GM10266 (cell line): ENCODE measurements around the gene IL34.

ENCODE experiments used
- DNase-seq: peaks from one replicate; pipeline ENCODE4 v3.0.0; 2012; ENCODE audit errors: extremely low spot score
- TF ChIP-seq, protein P1 (sequence below): IDR thresholded peaks from 2 replicates; pipeline ENCODE4 v1.5.1; 2012; ENCODE audit warnings: mild to moderate bottlenecking, low read depth; ENCODE audit not compliant: control insufficient read depth, insufficient read depth; ENCODE audit errors: missing control alignments

The IL34 gene

DNA sequence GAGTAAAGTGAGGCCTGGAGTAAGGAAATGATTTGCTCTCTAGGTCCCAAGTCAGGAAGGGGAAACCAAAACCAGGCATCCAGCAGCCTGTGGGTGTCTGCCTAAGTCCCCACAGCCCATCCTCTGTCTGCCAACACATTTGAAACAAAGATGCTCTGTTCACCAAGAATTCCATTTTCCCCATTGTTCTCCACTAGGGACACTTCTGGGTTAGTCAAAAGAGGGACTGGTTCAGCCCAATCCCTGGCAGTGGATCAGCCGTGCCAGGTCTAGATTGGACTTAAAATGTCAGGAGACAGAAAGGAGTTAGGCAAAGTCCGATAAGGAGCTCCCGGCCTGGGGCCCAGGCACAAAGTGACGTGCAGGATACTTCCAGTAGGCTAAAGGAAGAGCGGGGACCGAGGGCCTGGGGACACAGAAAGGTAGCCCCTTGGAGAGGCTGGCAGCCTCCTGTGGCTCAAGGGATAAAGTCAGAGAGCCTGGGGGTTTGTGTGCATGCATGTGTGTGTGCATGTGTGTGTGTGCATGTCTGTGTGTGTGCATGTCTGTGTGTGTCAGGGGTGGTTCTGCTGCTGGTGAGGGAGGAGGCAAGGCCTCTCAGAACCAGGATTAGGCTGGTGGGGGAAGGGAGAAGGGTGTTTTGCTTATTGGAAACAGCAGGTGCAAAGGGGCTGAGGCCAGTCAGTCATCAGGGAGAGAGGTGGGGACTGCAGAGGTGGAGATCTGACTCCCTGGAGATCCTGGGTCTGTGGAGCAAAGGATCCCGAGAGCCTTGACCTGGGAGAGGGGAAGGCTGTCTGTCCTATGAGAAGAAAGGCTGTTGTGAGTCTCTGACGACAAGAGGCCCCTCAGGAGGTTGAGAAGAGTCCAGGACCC is 41.7 kb upstream of the IL34 start:
- TF ChIP-seq, protein P1, sequence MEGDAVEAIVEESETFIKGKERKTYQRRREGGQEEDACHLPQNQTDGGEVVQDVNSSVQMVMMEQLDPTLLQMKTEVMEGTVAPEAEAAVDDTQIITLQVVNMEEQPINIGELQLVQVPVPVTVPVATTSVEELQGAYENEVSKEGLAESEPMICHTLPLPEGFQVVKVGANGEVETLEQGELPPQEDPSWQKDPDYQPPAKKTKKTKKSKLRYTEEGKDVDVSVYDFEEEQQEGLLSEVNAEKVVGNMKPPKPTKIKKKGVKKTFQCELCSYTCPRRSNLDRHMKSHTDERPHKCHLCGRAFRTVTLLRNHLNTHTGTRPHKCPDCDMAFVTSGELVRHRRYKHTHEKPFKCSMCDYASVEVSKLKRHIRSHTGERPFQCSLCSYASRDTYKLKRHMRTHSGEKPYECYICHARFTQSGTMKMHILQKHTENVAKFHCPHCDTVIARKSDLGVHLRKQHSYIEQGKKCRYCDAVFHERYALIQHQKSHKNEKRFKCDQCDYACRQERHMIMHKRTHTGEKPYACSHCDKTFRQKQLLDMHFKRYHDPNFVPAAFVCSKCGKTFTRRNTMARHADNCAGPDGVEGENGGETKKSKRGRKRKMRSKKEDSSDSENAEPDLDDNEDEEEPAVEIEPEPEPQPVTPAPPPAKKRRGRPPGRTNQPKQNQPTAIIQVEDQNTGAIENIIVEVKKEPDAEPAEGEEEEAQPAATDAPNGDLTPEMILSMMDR, result no peak
- no peak for DNase-seq

DNA sequence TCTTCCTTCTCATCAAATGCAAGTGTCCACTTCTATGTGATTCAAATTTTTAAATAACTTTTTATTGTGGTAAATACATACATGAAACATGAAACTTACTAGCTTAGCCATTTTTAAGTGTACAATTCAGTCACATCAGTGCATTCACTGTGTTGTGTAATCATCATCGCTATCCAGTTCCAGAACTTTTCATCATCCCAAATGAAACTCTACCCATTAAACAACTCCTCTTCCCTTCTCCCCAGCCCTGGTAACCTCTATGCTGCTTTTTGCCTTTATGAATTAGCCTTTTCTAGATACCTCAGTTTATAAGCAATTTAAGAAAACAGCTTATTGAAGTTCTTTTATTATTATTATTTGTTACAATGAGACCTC is 41.1 kb upstream of the IL34 start:
- TF ChIP-seq, protein P1, result no peak
- no peak for DNase-seq

DNA sequence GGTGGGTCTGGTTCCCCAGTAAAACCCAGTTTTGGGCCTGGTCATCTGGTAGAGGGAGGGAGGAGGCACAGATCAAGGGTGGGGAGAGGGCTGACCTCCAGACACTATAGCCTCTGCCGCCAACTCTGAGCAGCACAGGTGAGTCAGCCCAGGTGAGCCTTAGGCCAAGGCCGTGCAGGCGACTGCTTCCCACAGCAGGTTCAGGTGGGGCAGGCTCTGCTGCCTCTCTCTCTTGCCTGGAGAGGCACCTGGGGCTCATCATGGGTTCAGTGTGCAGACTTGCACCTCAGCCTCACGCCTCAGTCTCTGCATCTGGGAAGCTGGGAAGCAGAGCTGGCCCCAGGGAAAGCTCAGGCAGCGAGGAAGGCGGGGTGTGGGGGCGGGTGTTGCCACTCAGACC is 37.8 kb upstream of the IL34 start:
- no peak for DNase-seq
- TF ChIP-seq, protein P1, result no peak

- TF ChIP-seq, protein P1, result no peak
- no peak for DNase-seq
Observed at GRCh38 chr16:70610273-70611223, 35.8 kb upstream of the IL34 start.

- TF ChIP-seq, protein P1, result no peak
- no peak for DNase-seq
Observed at GRCh38 chr16:70611224-70611598, 35.1 kb upstream of the IL34 start.

- TF ChIP-seq, protein P1, result no peak
- DNase-seq, result no peak
Observed at GRCh38 chr16:70611785-70612303, 34.5 kb upstream of the IL34 start.
